DOHH2 (cell line): ENCODE results near the gene MACROD2.

Experiments
- H3F3A ChIP-seq: fragments of 200-600 bp; sonication (generic), shearing (Covaris generic); 2 replicates; pipeline ENCODE4 v1.6.0; 2016; ENCODE audit warnings: antibody characterized with exemption, mild to moderate bottlenecking; ENCODE audit not compliant: control insufficient read depth, insufficient read depth
- H3K27ac ChIP-seq: fragments of 200-600 bp; sonication (generic); 2 replicates; pipeline ENCODE4 v1.5.1; 2014; ENCODE audit warnings: low read depth, mild to moderate bottlenecking, low read length, moderate library complexity
- H3K27me3 ChIP-seq: fragments of 200-600 bp; sonication (generic); 2 replicates; pipeline ENCODE4 v1.6.1; 2014; ENCODE audit warnings: mild to moderate bottlenecking, low read length, mixed read lengths; ENCODE audit not compliant: control insufficient read depth
- H3K36me3 ChIP-seq: fragments of 200-600 bp; sonication (generic); 2 replicates; pipeline ENCODE4 v1.6.1; 2014; ENCODE audit warnings: mild to moderate bottlenecking, low read length, moderate library complexity, mixed read lengths; ENCODE audit not compliant: control insufficient read depth
- H3K4me1 ChIP-seq: fragments of 200-600 bp; sonication (generic); 2 replicates; pipeline ENCODE4 v1.6.1; 2014; ENCODE audit warnings: mild to moderate bottlenecking, low read length, mixed read lengths; ENCODE audit not compliant: control insufficient read depth
- H3K4me2 ChIP-seq: fragments of 200-600 bp; sonication (generic); 2 replicates; pipeline ENCODE4 v1.6.0; 2014; ENCODE audit warnings: mild to moderate bottlenecking, low read length, moderate library complexity
- H3K4me3 ChIP-seq: fragments of 200-600 bp; sonication (generic); 2 replicates; pipeline ENCODE4 v1.5.1; 2014; ENCODE audit warnings: mild to moderate bottlenecking, low read length, mixed read lengths
- H3K79me2 ChIP-seq: fragments of 200-600 bp; sonication (generic); 2 replicates; pipeline ENCODE4 v1.6.1; 2014; ENCODE audit warnings: mild to moderate bottlenecking, low read length, mixed read lengths; ENCODE audit not compliant: control insufficient read depth
- H3K9me2 ChIP-seq: fragments of 200-600 bp; sonication (generic); replicated peaks from 2 replicates; pipeline ENCODE4 v1.6.1; 2014; ENCODE audit warnings: mild to moderate bottlenecking, low read length, mixed read lengths; ENCODE audit not compliant: control insufficient read depth
- H3K9me3 ChIP-seq: fragments of 200-600 bp; sonication (generic); 2 replicates; pipeline ENCODE4 v1.6.1; 2014; ENCODE audit warnings: antibody characterized with exemption, low read length, mixed read lengths; ENCODE audit not compliant: control insufficient read depth, insufficient read depth
- H4K20me1 ChIP-seq: fragments of 200-600 bp; sonication (generic); 2 replicates; pipeline ENCODE4 v1.6.0; 2014; ENCODE audit warnings: low read depth, mild to moderate bottlenecking, antibody characterized with exemption, low read length, moderate library complexity; ENCODE audit not compliant: control insufficient read depth, insufficient read depth
- CTCF ChIP-seq: fragments of 200-600 bp; sonication (generic); IDR thresholded peaks from one replicate; pipeline ENCODE4 v1.5.1; 2014; ENCODE audit warnings: antibody characterized with exemption, mild to moderate bottlenecking, low read depth, low read length; ENCODE audit not compliant: poor library complexity, severe bottlenecking
- EZH2phosphoT487 ChIP-seq: fragments of 200-600 bp; sonication (generic); IDR thresholded peaks from 2 replicates; pipeline ENCODE4 v1.6.1; 2017; ENCODE audit warnings: borderline replicate concordance, mild to moderate bottlenecking, antibody characterized with exemption, low read length, moderate library complexity, mixed read lengths

MACROD2 gene

DNA sequence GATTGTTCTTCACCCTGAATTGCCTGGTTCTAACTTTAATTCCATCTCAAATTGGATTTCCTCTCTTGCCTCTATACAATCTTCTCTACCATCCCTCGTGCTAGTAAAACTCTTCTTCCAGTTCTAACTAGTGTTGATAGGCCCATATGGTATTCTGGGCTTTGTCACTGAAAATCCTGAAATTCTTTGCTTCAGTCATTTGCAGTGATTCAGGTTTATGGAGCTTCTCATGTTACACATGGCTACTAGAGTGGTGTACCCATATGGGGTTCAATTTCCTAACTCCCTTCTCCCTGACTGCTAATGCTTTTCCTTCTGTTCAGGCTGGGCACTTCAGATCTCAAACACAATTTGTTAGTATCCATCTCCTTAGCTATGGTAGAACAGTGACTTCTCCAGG is 1621.3 kb downstream of the MACROD2 start:
- Histone ChIP-seq H3K27ac (no peak overlapping the region), H3K36me3 (no peaks in the 10 kb centered on the region), H3K4me2 (no peak overlapping the region), H3K4me3 (no peak overlapping the region), H4K20me1 (no peaks in the 10 kb centered on the region), H3K9me3 (no peaks in the 10 kb centered on the region), H3K9me2 (no peaks in the 10 kb centered on the region), H3K27me3 (no peaks in the 10 kb centered on the region), H3K79me2 (no peaks in the 10 kb centered on the region), H3K4me1 (no peaks in the 10 kb centered on the region), H3F3A (no peaks in the 10 kb centered on the region)
- no peak for TF ChIP-seq EZH2phosphoT487

- no peaks in the 10 kb centered on the region for H4K20me1 ChIP-seq
- no peaks in the 10 kb centered on the region for H3K9me3 ChIP-seq
- H3F3A ChIP-seq: no peaks in the 10 kb centered on the region
- H3K79me2 ChIP-seq: no peaks in the 10 kb centered on the region
- no peaks in the 10 kb centered on the region for H3K4me1 ChIP-seq
- H3K27me3 ChIP-seq: no peaks in the 10 kb centered on the region
- H3K36me3 ChIP-seq: no peaks in the 10 kb centered on the region
- no peak overlapping the region for H3K27ac ChIP-seq
- TF ChIP-seq EZH2phosphoT487 (no peak), CTCF (no peak)
- H3K4me3 ChIP-seq: no peak overlapping the region
- no peak overlapping the region for H3K4me2 ChIP-seq
- no peaks in the 10 kb centered on the region for H3K9me2 ChIP-seq
These were observed 1622.8 kb downstream of the MACROD2 start for GRCh38 chr20:15618110-15618509.

DNA sequence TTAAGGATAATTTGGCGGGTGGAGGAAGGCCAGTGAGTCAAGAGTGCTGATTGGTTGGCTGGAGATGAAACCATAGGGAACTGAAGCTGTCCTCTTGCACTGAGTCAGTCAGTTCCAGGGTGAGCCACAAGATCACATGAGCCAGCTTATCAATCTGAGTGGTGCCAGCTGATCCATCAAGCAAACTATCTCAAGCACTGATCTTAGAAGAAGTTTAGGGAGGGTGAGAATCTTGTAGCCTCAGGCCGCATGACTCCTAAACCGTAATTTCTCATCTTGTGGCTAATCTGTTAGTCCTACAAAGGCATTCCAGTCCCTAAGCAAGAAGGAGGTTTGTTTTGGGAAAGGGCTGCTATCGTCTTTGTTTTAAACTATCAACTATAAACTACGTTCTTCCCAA is 1623.6 kb downstream of the MACROD2 start:
- Histone ChIP-seq H3F3A (no peaks in the 10 kb centered on the region), H3K36me3 (no peaks in the 10 kb centered on the region), H3K79me2 (no peaks in the 10 kb centered on the region), H3K4me3 (no peak overlapping the region), H3K9me3 (no peaks in the 10 kb centered on the region), H3K27ac (no peak overlapping the region), H4K20me1 (no peaks in the 10 kb centered on the region), H3K4me2 (no peak overlapping the region), H3K27me3 (no peaks in the 10 kb centered on the region), H3K4me1 (no peaks in the 10 kb centered on the region), H3K9me2 (no peaks in the 10 kb centered on the region)
- TF ChIP-seq EZH2phosphoT487: no peak
- TF ChIP-seq CTCF: no peak

- H3K4me3 ChIP-seq: no peak overlapping the region
- no peaks in the 10 kb centered on the region for H3K4me1 ChIP-seq
- no peaks in the 10 kb centered on the region for H3K27me3 ChIP-seq
- no peaks in the 10 kb centered on the region for H3K9me2 ChIP-seq
- H3K9me3 ChIP-seq: no peaks in the 10 kb centered on the region
- H3F3A ChIP-seq: no peaks in the 10 kb centered on the region
- H4K20me1 ChIP-seq: no peaks in the 10 kb centered on the region
- H3K27ac ChIP-seq: no peak overlapping the region
- no peak for TF ChIP-seq EZH2phosphoT487
- no peak for TF ChIP-seq CTCF
- H3K36me3 ChIP-seq: no peaks in the 10 kb centered on the region
- no peaks in the 10 kb centered on the region for H3K79me2 ChIP-seq
- no peak overlapping the region for H3K4me2 ChIP-seq
These were observed 1624.0 kb downstream of the MACROD2 start for GRCh38 chr20:15619341-15619740.
